22Rv1 (cell line): Measurements from ENCODE around the gene ANKRD13C.

Source experiments
- ZFX ChIP-seq: fragments of 450-650 bp; IDR thresholded peaks from 2 replicates; pipeline ENCODE4 v1.6.1; 2017; ENCODE audit warnings: antibody characterized with exemption, borderline replicate concordance
- TF ChIP-seq, protein P1 (sequence below): fragments of 450-650 bp; IDR thresholded peaks from 2 replicates; pipeline ENCODE4 v1.5.1; 2017; ENCODE audit warnings: mild to moderate bottlenecking

DNA sequence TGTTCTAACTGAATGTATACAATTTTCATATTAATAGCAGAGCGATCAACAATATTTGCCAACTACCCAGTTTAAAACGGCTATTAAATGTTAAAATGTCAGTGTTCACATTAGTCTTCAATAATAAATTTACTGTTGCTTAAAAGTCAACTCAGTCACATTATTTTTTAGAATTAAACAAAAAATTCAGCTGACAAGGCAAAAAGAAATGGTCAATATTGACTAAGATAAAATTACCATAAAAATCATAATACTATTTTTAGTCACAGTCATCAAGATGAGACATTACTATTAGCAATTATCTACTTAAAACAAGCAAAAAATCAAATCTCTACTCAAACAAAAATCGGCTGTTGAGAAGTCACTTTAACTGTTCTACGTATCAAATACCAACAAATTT is 1.5 kb downstream of the ANKRD13C start:
- TF ChIP-seq, protein P1, sequence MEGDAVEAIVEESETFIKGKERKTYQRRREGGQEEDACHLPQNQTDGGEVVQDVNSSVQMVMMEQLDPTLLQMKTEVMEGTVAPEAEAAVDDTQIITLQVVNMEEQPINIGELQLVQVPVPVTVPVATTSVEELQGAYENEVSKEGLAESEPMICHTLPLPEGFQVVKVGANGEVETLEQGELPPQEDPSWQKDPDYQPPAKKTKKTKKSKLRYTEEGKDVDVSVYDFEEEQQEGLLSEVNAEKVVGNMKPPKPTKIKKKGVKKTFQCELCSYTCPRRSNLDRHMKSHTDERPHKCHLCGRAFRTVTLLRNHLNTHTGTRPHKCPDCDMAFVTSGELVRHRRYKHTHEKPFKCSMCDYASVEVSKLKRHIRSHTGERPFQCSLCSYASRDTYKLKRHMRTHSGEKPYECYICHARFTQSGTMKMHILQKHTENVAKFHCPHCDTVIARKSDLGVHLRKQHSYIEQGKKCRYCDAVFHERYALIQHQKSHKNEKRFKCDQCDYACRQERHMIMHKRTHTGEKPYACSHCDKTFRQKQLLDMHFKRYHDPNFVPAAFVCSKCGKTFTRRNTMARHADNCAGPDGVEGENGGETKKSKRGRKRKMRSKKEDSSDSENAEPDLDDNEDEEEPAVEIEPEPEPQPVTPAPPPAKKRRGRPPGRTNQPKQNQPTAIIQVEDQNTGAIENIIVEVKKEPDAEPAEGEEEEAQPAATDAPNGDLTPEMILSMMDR, result no peak
- no peak for TF ChIP-seq ZFX
